ENCODE data around the gene ARFGEF2. TPM values are rescaled to one million over a fixed set of nuclear protein-coding genes. Genes with fewer than 3 reads are reported as not detected.
"Not testable (repeated sequence)": the region's sequence is repeated elsewhere in the genome, so short reads cannot be mapped to it uniquely, and the experiment has no call there.

Gene ARFGEF2
- total and polyA plus RNA-seq, 3 donors from 2014 or later = 47.8 to 57.0 (median 52.6) TPM

GRCh38 chr20:48885237-48885636 is 36.3 kb upstream of the ARFGEF2 start:
- Histone ChIP-seq H3K27ac (no peak overlapping the region), H3K27me3 (no peaks in the 10 kb centered on the region), H3K36me3 (ENCODE audit: low read depth, missing control alignments) (no peaks in the 10 kb centered on the region), H3K9me3 (no peaks in the 10 kb centered on the region), H3K4me3 (no peak overlapping the region), H3K4me1 (no peaks in the 10 kb centered on the region)
- TF ChIP-seq CTCF (IDR thresholded peaks at IDR 0.05) = no peak
- no peak for TF ChIP-seq POLR2A (IDR thresholded peaks at IDR 0.05)
- intact Hi-C loops (cut with DNase I; ENCODE audit: low total_unique reads) = no loop called here
- no peak for DNase-seq
- WGBS, 2 donors = 85 to 88% methylated on average over 4 of the region's 4 CpGs

GRCh38 chr20:48886194-48886593 is 35.3 kb upstream of the ARFGEF2 start:
- TF ChIP-seq POLR2A (IDR thresholded peaks at IDR 0.05) (no peak), CTCF (IDR thresholded peaks at IDR 0.05) (no peak)
- Histone ChIP-seq H3K9me3 (no peaks in the 10 kb centered on the region), H3K36me3 (ENCODE audit: low read depth, missing control alignments) (no peaks in the 10 kb centered on the region), H3K27ac (no peak overlapping the region), H3K4me1 (no peaks in the 10 kb centered on the region), H3K4me3 (no peak overlapping the region), H3K27me3 (no peaks in the 10 kb centered on the region)
- intact Hi-C loops (cut with DNase I; ENCODE audit: low total_unique reads) = no loop called here
- 83 to 89% methylated on average over 3 of the region's 3 CpGs for WGBS, 2 donors
- no peak for DNase-seq

GRCh38 chr20:48886811-48887210 is 34.7 kb upstream of the ARFGEF2 start:
- TF ChIP-seq CTCF (IDR thresholded peaks at IDR 0.05) (no peak), POLR2A (IDR thresholded peaks at IDR 0.05) (no peak)
- WGBS, 2 donors = 69 to 72% methylated on average over 2 of the region's 2 CpGs
- intact Hi-C loops (cut with DNase I; ENCODE audit: low total_unique reads) = no loop called here
- H3K36me3 ChIP-seq (ENCODE audit: low read depth, missing control alignments) = no peaks in the 10 kb centered on the region
- DNase-seq = no peak
- H3K27ac ChIP-seq = no peak overlapping the region
- H3K4me1 ChIP-seq = no peaks in the 10 kb centered on the region
- H3K4me3 ChIP-seq = no peak overlapping the region
- H3K27me3 ChIP-seq = no peaks in the 10 kb centered on the region
- no peaks in the 10 kb centered on the region for H3K9me3 ChIP-seq

- H3K4me1 ChIP-seq; DNase-seq; H3K9me3 ChIP-seq; H3K27ac ChIP-seq; H3K27me3 ChIP-seq; H3K4me3 ChIP-seq; H3K36me3 ChIP-seq (ENCODE audit: low read depth, missing control alignments); intact Hi-C loops (cut with DNase I; ENCODE audit: low total_unique reads): not testable (repeated sequence)
- 60 to 69% methylated on average over 6 of the region's 6 CpGs for WGBS, 2 donors
Measured at GRCh38 chr20:48888517-48888916, 33.0 kb upstream of the ARFGEF2 start.

- intact Hi-C loops (cut with DNase I; ENCODE audit: low total_unique reads) = no loop called here
- 93 to 95% methylated on average over 3 of the region's 3 CpGs for whole genome bisulfite sequencing, 2 donors
- no peaks in the 10 kb centered on the region for H3K4me1 ChIP-seq
- H3K9me3 ChIP-seq = no peaks in the 10 kb centered on the region
- no peak overlapping the region for H3K27ac ChIP-seq
- H3K36me3 ChIP-seq (ENCODE audit: low read depth, missing control alignments) = no peaks in the 10 kb centered on the region
- H3K4me3 ChIP-seq = no peak overlapping the region
- DNase-seq = no peak
- no peaks in the 10 kb centered on the region for H3K27me3 ChIP-seq
- TF ChIP-seq POLR2A (IDR thresholded peaks at IDR 0.05) (no peak), CTCF (IDR thresholded peaks at IDR 0.05) (no peak)
Measured at GRCh38 chr20:48889140-48889790, 32.2 kb upstream of the ARFGEF2 start.
